Suppressor macrophage treated with lipopolysaccharide for 1 hour (primary cell): ENCODE results near the gene SLC28A3.

Source experiments
- DNase-seq, 3 donors: peaks; one replicate each; pipeline ENCODE4 v3.0.0-alpha.2; 2020 to 2022

Gene SLC28A3

GRCh38 chr9:84235511-84235910 is 105.0 kb downstream of the SLC28A3 start:
- DNase-seq, result no peak

GRCh38 chr9:84230355-84231145 is 110.0 kb downstream of the SLC28A3 start:
- DNase-seq, result no peak

GRCh38 chr9:84229191-84229590 is 111.4 kb downstream of the SLC28A3 start:
- no peak for DNase-seq

- DNase-seq, result no peak
These were observed 112.3 kb downstream of the SLC28A3 start for GRCh38 chr9:84228130-84228720.

- no peak for DNase-seq
These were observed 114.4 kb downstream of the SLC28A3 start for GRCh38 chr9:84226126-84226525.
